Smooth muscle cell (in vitro differentiated cells): ENCODE data around the gene COPS9. TPM values are rescaled to one million over a fixed set of nuclear protein-coding genes. Genes with fewer than 3 reads are reported as not detected.
A peak's percentile ranks its signal among the peaks of the same experiment; 100 is the strongest.

ENCODE experiments used
- DNase-seq: peaks from one replicate; lab custom pipeline; 2025; ENCODE audit not compliant: unreplicated experiment; lab: John Stamatoyannopoulos, UW
- H2AFZ ChIP-seq: fragments of 200-600 bp; sonication (generic); 2 replicates; pipeline ENCODE4 v1.6.0; 2016; ENCODE audit warnings: antibody characterized with exemption, low read depth, mild to moderate bottlenecking
- H3F3A ChIP-seq: fragments of 200-600 bp; sonication (generic); 2 replicates; pipeline ENCODE4 v1.6.0; 2017; ENCODE audit warnings: antibody characterized with exemption, low read depth
- H3K27ac ChIP-seq: fragments of 200-600 bp; sonication (generic); 2 replicates; pipeline ENCODE4 v1.5.1; 2016; ENCODE audit warnings: low read depth, mild to moderate bottlenecking
- H3K27me3 ChIP-seq: fragments of 200-600 bp; sonication (generic); 2 replicates; pipeline ENCODE4 v1.6.1; 2016; ENCODE audit warnings: low read depth, mild to moderate bottlenecking
- H3K36me3 ChIP-seq: fragments of 200-600 bp; sonication (generic); 2 replicates; pipeline ENCODE4 v1.5.1; 2016; ENCODE audit warnings: low read depth
- H3K4me1 ChIP-seq: fragments of 200-600 bp; sonication (generic); 2 replicates; pipeline ENCODE4 v1.5.1; 2016; ENCODE audit warnings: low read depth
- H3K4me2 ChIP-seq: fragments of 200-600 bp; sonication (generic); 2 replicates; pipeline ENCODE4 v1.6.0; 2016; ENCODE audit warnings: mild to moderate bottlenecking
- H3K4me3 ChIP-seq: fragments of 200-600 bp; sonication (generic); 2 replicates; pipeline ENCODE4 v1.5.1; 2016; ENCODE audit warnings: mild to moderate bottlenecking
- H3K79me2 ChIP-seq: fragments of 200-600 bp; sonication (generic); 2 replicates; pipeline ENCODE4 v1.6.0; 2016; ENCODE audit warnings: low read depth, mild to moderate bottlenecking
- H3K9ac ChIP-seq: fragments of 200-600 bp; sonication (generic); 2 replicates; pipeline ENCODE4 v1.6.0; 2016; ENCODE audit warnings: low read depth
- H3K9me3 ChIP-seq: fragments of 200-600 bp; sonication (generic); replicated peaks from 2 replicates; pipeline ENCODE4 v1.5.1; 2016; ENCODE audit warnings: low read depth
- H4K20me1 ChIP-seq: fragments of 200-600 bp; sonication (generic); 2 replicates; pipeline ENCODE4 v1.6.0; 2016; ENCODE audit warnings: low read depth
- WGBS: methylation state at CpG from one replicate; pipeline ENCODE4 v1.1.7; 2016; ENCODE audit warnings: low lambda C conversion rate; 5-methylcytosine and 5-hydroxymethylcytosine counted together
- polyA plus RNA-seq: library from polyadenylated mRNA; unstranded; fragments of >200 nt; fragmentation: Nextera tagmentation; extraction: Ambion mirVana; gene quantifications from 2 replicates; pipeline ENCODE4 v1.2.1, GENCODE V29; 2016
- total RNA-seq: library from RNA; depleted of rRNA; stranded (reverse); fragments of >200 nt; gene quantifications from 2 replicates; pipeline ENCODE4 v1.2.3, GENCODE V29; 2014
- TF ChIP-seq, protein P1 (sequence below): fragments of 200-600 bp; sonication (generic); IDR thresholded peaks from 2 replicates; pipeline ENCODE4 v1.5.1; 2017; ENCODE audit warnings: borderline replicate concordance, mild to moderate bottlenecking, antibody characterized with exemption; ENCODE audit not compliant: insufficient read depth, poor library complexity, severe bottlenecking

COPS9 gene
- total and polyA plus RNA-seq, 2 experiments from 2014 or later = 157 to 296 TPM

DNA sequence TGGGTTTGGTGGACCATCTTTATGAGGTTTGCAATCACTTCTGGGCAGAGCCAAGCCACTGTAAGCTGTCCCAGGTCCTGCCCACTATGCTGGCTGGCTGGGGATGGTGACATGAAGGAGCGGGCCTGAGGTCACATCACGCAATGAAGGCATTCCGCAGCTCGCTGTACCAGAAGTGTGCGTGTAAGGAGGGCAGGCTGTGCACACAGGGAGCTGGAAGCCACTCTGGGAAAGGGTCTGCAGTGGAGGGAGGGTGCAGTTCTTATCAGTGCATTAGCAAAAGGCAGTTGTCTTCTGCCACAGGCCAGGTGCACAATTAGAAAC, 21.0 kb upstream of the COPS9 start:
- no peaks in the 10 kb centered on the region for H3K36me3 ChIP-seq
- peaks cover 11% of the 10 kb centered on the region for H3K27me3 ChIP-seq
- H3K79me2 ChIP-seq = no peaks in the 10 kb centered on the region
- H3F3A ChIP-seq = no peaks in the 10 kb centered on the region
- H3K4me1 ChIP-seq = peaks cover 13% of the 10 kb centered on the region
- no peak overlapping the region for H3K27ac ChIP-seq
- H4K20me1 ChIP-seq = no peaks in the 10 kb centered on the region
- no peaks in the 10 kb centered on the region for H3K9me3 ChIP-seq
- H2AFZ ChIP-seq = no peak overlapping the region
- no peak overlapping the region for H3K4me2 ChIP-seq
- TF ChIP-seq, protein P1, sequence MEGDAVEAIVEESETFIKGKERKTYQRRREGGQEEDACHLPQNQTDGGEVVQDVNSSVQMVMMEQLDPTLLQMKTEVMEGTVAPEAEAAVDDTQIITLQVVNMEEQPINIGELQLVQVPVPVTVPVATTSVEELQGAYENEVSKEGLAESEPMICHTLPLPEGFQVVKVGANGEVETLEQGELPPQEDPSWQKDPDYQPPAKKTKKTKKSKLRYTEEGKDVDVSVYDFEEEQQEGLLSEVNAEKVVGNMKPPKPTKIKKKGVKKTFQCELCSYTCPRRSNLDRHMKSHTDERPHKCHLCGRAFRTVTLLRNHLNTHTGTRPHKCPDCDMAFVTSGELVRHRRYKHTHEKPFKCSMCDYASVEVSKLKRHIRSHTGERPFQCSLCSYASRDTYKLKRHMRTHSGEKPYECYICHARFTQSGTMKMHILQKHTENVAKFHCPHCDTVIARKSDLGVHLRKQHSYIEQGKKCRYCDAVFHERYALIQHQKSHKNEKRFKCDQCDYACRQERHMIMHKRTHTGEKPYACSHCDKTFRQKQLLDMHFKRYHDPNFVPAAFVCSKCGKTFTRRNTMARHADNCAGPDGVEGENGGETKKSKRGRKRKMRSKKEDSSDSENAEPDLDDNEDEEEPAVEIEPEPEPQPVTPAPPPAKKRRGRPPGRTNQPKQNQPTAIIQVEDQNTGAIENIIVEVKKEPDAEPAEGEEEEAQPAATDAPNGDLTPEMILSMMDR = no peak
- H3K4me3 ChIP-seq = no peak overlapping the region
- WGBS = 88% methylated on average over 5 of the region's 5 CpGs
- no peak for DNase-seq
- no peak overlapping the region for H3K9ac ChIP-seq

DNA sequence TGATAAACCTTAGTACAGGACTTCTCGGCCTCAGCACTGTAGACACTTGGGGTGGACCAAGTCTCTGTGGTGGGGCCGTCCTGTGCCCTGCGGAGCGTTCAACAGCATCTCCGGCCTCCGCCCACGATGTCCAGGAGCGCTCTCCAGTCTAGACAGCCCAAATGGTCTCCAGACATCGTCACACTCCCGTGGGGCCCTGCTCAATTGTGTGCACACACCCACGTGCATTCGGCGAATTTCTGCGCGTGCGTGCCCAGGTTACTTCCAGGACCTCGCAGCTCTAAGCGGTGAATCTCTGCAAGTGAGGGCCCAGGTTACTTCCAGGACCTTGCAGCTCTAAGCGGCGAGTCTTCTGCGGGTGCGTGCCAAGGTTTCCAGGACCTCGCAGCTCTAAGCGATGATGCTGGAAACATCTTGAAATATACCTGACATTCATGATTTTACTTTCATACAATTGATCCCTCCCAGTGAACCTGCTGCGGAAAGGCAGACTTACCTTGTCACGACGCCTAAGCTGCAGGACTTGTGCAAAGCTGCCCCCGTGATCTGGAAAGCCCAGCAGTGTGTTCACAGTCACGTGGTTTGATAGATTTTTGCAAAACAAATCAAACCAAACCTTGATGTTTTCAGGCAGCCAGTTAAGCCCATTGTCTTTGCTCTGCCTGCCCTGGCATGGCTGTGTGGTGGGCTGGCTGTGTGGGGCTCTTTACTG, 20.5 kb upstream of the COPS9 start:
- Histone ChIP-seq H3F3A (no peaks in the 10 kb centered on the region), H3K27me3 (peaks cover 11% of the 10 kb centered on the region), H3K27ac (peak overlapping the region; percentile 64)

DNA sequence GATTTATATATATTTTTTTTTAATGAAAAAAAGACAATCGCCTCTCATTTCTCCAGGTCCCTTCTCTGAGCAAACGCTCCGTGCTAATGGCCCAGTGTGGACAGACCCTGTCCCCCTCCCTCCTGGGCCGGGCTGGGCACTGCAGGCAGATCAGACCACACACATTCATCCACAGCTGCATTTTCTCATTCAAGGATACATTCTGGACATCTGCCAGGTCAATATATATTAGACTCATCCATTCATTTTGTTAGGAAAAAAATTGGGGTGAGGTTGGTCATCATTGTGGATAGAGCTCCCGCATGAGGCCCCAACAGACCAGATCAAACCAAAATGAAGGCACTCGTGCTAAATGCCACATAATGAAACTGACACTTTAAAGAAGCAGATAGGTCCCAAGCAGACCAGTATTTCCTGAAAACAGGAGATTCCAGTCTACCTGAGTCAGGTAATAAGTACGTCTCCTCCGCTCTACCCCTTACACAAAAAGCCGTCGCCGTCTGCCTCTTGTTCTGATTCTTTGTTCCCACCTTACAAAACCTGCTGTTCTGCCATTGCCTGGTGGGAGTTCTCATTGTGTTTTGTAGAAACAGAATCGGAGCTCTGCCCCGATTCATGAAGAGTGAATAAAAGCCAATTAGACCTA, 19.8 kb upstream of the COPS9 start:
- 72% methylated on average over 13 of the region's 13 CpGs for WGBS
- no peak for DNase-seq
- H3K9ac ChIP-seq = no peak overlapping the region

More for the DNA sequence above, 20.5 kb upstream of the COPS9 start:
- TF ChIP-seq, protein P1 = no peak
- Histone ChIP-seq H4K20me1 (no peaks in the 10 kb centered on the region), H3K4me1 (peaks cover 13% of the 10 kb centered on the region), H3K4me2 (no peak overlapping the region), H3K36me3 (no peaks in the 10 kb centered on the region), H3K4me3 (no peak overlapping the region), H3K9me3 (no peaks in the 10 kb centered on the region), H3K79me2 (no peaks in the 10 kb centered on the region), H2AFZ (no peak overlapping the region), H3K9ac (no peak overlapping the region)
- no peak for DNase-seq
- WGBS = 86% methylated on average over 29 of the region's 29 CpGs

More for the DNA sequence above, 19.8 kb upstream of the COPS9 start:
- no peaks in the 10 kb centered on the region for H4K20me1 ChIP-seq
- H3K9me3 ChIP-seq = no peaks in the 10 kb centered on the region
- no peak overlapping the region for H3K4me2 ChIP-seq
- peaks cover 11% of the 10 kb centered on the region for H3K27me3 ChIP-seq
- no peaks in the 10 kb centered on the region for H3K79me2 ChIP-seq
- peak overlapping the region; percentile 64 for H3K27ac ChIP-seq
- H2AFZ ChIP-seq = no peak overlapping the region
- H3K4me1 ChIP-seq = peaks cover 13% of the 10 kb centered on the region
- no peaks in the 10 kb centered on the region for H3K36me3 ChIP-seq
- no peaks in the 10 kb centered on the region for H3F3A ChIP-seq
- no peak overlapping the region for H3K4me3 ChIP-seq
- TF ChIP-seq, protein P1 = no peak
